HG03575 (cell line): ENCODE results near the gene HPS6.
"Not testable (repeated sequence)": the region's sequence is repeated elsewhere in the genome, so short reads cannot be mapped to it uniquely, and the experiment has no call there.

Experiments used
- ATAC-seq: cut with Tn5 transposase; IDR thresholded peaks from one replicate; pipeline ENCODE4 v1.9.1; 2021; ENCODE audit not compliant: unreplicated experiment, insufficient number of reproducible peaks, low FRiP score; ENCODE audit errors: extremely low read depth

HPS6 gene

DNA sequence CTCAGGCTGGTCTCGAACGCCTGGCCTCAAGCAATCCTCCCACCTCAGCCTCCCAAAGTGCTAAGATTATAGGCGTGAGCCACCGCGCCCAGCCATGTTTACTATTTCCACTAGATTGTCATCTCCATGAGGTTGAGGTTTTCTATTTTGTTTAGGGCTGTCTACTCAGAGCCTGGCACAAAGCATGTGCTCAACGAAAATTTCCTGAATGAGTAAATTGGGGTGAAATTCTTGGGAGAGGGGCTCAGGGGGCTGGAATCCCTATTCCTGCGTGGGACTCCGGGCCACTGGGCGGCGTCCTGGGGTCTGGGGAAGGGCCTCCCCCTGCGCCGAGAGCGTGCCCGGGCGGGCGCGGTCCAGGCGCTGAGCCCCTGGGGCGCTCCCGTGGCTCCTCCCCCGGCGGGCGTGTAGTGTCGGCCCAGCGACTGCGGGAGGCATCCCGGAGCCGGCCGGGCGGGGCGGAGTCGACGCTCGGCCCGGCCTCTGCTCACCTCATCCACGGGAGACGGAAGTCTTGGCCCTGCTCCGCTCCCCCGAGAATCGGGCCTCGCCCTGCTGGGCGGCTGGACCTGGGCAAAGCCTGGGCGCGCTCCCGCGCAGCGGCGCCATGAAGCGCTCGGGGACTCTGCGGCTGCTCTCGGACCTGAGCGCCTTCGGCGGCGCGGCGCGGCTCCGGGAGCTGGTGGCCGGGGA lies at the start of gene HPS6:
Gene HPS6, plus strand, starts transcription at position 482 of the 693 bp plus-strand sequence. Its CDS starts 126 bp downstream, at position 608.
- peak; percentile 58 for ATAC-seq

GRCh38 chr10:102016416-102016815 lies 48.7 kb upstream of the HPS6 start:
- no peak for ATAC-seq

DNA sequence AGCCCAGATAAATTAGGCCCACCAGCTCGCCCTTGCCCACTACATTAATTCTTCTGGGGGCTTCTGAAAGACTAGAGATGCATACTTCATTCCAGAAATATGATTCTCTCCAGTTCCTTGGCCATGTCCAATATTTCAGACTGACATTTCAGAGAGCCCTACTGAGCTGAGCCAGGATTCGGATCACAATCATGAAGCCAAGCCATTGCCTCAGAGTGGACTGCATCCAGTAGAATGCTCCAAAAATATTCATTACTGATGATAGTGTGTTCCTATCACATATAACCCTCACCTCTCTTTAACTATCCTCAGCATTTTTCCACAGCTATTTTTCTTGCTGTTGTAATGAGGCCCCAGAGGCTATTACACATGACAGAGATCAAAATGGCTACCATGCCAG lies 47.9 kb upstream of the HPS6 start:
- ATAC-seq: no peak

GRCh38 chr10:102020938-102021337 lies 44.2 kb upstream of the HPS6 start:
- no peak for ATAC-seq

- no peak for ATAC-seq
Measured at GRCh38 chr10:102024799-102025198, 40.4 kb upstream of the HPS6 start.

DNA sequence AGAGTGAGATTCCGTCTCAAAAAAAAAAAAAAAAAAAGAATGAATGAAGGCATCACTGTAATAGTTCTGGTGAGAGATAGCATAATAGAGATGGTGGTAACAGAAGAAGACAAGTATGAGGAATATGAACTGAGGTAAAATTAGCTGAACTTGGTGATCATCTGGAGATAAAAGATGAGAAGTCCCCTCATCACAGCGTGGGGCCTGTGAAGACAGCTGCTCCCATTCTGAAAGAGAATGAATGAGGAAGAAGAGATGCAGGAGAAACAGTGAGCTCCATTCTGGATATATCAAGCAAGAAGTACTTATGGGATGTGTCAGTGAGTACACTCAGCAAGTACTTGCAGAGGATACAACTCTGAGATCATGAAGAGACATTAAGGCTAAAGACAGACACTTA lies 37.9 kb upstream of the HPS6 start:
- no peak for ATAC-seq

- ATAC-seq: no peak
Measured at GRCh38 chr10:102033787-102034186, 31.4 kb upstream of the HPS6 start.

DNA sequence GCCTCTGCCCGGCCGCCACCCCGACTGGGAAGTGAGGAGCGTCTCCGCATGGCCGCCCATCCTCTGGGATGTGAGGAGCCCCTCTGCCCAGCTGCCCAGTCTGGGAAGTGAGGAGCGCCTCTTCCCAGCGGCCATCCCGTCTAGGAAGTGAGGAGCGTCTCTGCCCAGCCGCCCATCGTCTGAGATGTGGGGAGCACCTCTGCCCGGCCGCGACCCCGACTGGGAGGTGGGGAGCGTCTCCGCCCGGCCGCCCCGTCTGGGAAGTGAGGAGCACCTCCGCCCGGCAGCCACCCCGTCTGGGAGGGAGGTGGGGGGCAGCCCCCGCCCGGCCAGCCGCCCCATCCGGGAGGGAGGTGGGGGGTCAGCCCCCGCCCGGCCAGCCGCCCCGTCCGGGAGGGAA lies 29.3 kb upstream of the HPS6 start:
- not testable (repeated sequence) for ATAC-seq

DNA sequence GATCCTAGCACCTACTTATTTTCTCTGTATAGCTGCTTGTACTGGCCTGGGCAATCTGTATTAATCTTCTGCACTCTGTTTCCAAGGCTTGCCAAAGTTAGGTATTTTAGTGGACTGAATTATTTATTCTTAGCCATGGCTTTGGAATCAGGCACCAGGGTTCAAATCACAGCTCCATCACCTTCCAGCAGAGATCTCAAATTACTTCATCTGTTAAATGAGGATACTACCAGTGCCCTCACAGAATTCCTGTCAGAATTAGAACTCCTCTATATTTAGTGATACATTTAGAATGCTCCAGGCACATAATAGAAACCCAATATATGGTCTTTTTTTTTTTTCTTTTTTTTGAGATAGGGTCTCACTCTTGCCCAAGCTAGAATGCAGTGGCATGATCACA lies 26.7 kb upstream of the HPS6 start:
- no peak for ATAC-seq

DNA sequence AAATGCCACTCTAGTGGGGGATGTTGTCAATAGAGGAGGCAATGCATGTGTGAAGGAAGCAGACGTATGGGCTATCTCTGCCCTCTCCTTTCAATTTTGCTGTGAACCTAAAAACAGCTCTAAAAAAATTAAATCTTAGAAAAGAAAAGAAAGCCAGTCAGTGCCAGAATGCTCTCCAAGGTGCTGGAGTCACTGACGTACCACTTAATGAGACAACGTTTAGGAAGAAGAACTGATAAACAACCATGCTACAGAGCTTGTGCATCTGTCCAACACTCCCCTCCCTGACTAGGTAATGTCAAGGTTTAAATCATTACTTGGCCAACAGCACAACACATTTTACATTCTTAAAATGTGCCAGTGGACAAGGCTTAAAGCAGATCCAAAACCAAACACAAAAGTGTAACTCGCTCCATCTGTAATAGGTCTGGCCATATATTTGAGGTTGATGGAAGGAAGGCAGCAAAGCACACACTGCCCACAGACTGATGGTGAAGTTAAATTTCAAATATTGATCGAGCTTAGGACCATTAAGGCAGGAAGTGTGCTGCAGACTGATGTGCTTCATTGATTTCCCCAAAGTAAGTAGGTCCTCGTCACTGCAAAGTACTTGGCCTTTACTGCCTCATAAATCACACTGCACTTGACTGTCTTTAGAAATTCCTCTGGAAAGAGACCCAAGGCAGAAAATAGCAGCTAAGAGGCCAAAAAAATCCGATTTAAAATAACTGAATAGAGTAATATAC lies 24.7 kb upstream of the HPS6 start:
- no peak for ATAC-seq

DNA sequence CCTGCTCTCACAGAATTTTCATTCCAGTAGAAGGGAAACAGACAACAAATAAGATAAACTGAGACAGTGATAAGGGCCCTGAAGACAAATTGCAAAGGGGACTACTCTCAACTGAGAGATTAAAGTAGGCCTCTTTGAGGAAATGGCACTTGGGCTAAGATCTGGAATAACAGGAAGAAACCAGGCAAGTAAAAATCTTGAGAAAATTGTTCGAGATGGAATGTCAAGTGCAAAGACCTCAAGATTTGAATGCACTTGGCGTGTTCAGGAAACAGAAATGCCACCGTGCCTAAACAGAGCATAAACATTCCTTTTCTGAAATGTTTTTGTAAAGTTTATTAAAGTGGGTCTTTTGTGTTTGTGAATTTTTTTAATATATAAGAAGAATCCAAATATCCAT lies 19.9 kb upstream of the HPS6 start:
- no peak for ATAC-seq

DNA sequence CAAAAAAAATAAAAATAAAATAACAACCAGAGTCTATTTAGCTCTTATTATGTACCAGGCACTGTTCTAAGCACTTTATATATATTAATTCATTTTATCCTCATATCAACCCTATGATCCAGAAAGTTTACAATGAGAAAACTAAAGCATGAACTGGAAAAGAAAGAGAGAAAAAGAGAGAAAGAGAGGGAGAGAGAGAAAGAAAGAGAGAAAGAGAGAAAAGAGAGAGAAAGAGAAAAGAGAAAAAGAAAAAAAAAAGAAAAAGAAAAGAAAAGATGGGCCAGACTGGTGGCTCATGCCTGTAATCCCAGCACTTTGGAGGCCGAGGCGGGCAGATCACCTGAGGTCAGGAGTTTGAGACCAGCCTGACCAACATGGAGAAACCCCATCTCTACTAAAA lies 19.1 kb upstream of the HPS6 start:
- ATAC-seq: no peak

- not testable (repeated sequence) for ATAC-seq
Measured at GRCh38 chr10:102054881-102055646, 10.1 kb upstream of the HPS6 start.

- ATAC-seq: no peak
Measured at GRCh38 chr10:102055647-102056419, 9.3 kb upstream of the HPS6 start, which contains the start of gene ARMH3. TSS of gene ARMH3 (minus strand) at chr10:102056173. CDS start at chr10:102040114, 16,059 bp downstream.

DNA sequence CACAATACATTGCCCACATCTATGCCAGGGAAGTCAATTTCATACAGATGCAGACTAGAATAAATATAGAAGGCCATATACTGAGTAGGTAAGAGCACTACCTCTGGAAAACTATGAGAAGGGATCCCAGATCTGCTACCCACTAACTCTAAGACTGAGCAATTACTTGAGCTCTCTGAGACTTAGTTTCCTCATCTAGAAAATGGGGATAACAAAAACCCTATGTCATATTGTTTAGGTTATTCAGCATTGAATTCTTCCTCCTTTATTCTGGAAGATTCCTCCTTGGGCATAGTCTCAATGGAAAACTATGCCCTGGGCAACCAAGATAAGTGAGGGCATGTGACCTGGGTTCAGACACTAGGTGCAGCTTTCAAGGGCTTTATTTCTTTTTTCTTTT lies 5.2 kb upstream of the HPS6 start:
- ATAC-seq: no peak

DNA sequence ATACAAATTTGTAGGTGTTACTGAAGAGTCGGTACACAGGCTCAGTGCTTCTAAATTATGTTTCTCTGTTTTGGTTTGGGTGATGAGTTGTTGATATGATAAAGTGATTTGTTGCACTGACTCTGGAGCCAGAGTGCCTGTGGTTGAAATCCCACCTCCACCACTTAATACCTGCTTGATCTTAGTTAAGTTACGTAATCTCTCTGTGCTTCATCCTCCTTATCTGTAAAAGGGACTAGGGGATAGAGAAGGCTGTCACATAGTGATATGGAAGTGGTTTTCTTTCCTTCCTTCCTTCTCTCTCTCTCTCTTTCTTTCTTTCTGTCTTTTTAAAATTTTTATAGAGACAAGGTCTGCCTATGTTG lies 664 bp upstream of the HPS6 start:
- no peak for ATAC-seq

GRCh38 chr10:102065561-102066398 lies 631 bp downstream of the HPS6 start:
- ATAC-seq: no peak

DNA sequence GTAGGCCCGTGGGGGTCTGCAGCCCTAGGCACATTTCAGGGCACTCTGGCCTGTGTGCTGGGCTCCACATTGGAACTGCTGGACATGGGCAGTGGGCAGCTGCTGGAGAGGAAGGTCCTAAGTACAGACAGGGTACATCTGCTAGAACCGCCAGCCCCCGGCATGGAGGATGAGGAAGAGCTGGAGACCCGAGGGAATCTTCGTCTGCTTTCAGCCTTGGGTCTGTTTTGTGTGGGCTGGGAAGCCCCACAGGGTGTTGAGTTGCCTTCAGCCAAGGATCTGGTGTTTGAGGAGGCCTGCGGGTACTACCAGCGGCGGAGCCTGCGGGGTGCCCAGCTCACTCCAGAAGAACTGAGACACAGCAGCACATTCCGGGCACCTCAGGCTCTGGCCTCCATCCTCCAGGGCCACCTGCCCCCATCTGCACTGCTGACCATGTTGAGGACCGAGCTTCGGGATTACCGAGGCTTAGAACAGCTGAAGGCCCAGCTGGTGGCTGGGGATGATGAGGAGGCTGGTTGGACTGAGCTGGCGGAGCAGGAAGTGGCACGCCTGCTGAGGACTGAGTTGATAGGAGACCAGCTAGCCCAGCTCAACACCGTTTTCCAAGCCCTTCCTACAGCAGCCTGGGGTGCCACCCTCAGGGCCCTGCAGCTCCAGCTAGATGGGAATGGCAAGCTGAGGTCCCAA lies 1.4 kb downstream of the HPS6 start:
- no peak for ATAC-seq
